Right atrium auricular region (tissue), 2 donors: Measurements from ENCODE around the gene KRTAP10-4. TPM values are rescaled to one million over a fixed set of nuclear protein-coding genes. Genes with fewer than 3 reads are reported as not detected.
"Not testable (repeated sequence)": the region's sequence is repeated elsewhere in the genome, so short reads cannot be mapped to it uniquely, and the experiment has no call there.

Experiments
- DNase-seq: peaks from one replicate; pipeline ENCODE4 v3.0.0-alpha.2; 2019; ENCODE audit warnings: low spot score
- H3K27ac ChIP-seq, 2 donors: fragments of 200-600 bp; sonication (generic); 1 replicate in 1 of 2; 2 replicates in 1 of 2; pipeline ENCODE4 v1.5.1; 2016 to 2019
- H3K27me3 ChIP-seq, 2 donors: fragments of 200-600 bp; sonication (generic); one replicate each; pipeline versions ENCODE4 v1.5.1 to v1.6.0; 2017 to 2019
- H3K36me3 ChIP-seq: fragments of 200-600 bp; sonication (generic); one replicate; pipeline ENCODE4 v1.5.1; 2016
- H3K4me1 ChIP-seq, 2 donors: fragments of 200-600 bp; sonication (generic); one replicate each; pipeline versions ENCODE4 v1.5.1 to v1.6.0; 2017 to 2019
- H3K4me3 ChIP-seq, 2 donors: fragments of 200-600 bp; sonication (generic); 1 replicate in 1 of 2; 2 replicates in 1 of 2; pipeline ENCODE4 v1.5.1; 2017 to 2019; ENCODE audit warnings: mild to moderate bottlenecking in 1 of 2, moderate library complexity in 1 of 2
- H3K9me3 ChIP-seq, 2 donors: fragments of 200-600 bp; sonication (generic); one replicate each; pipeline ENCODE4 v1.5.1; 2019
- total RNA-seq, 2 donors: library from RNA; depleted of rRNA; stranded (reverse); fragments of >200 nt; gene quantifications; one replicate each; pipeline ENCODE4 v1.1.0, GENCODE V29; 2016
- TF ChIP-seq, protein P1 (sequence below), 2 donors: fragments of 200-600 bp; sonication (generic); IDR thresholded peaks; one replicate each; pipeline ENCODE4 v1.5.1; 2019; ENCODE audit warnings: antibody characterized with exemption in 2 of 2

Gene KRTAP10-4
- total RNA-seq, 2 donors from 2014 or later: not detected

- Histone ChIP-seq H3K4me1 (no peaks in the 10 kb centered on the region), H3K9me3 (no peaks in the 10 kb centered on the region), H3K27ac (no peak overlapping the region), H3K4me3 (no peak overlapping the region), H3K36me3 (no peaks in the 10 kb centered on the region), H3K27me3 (no peaks in the 10 kb centered on the region)
- peak; percentile 56 for DNase-seq
- TF ChIP-seq, protein P1, sequence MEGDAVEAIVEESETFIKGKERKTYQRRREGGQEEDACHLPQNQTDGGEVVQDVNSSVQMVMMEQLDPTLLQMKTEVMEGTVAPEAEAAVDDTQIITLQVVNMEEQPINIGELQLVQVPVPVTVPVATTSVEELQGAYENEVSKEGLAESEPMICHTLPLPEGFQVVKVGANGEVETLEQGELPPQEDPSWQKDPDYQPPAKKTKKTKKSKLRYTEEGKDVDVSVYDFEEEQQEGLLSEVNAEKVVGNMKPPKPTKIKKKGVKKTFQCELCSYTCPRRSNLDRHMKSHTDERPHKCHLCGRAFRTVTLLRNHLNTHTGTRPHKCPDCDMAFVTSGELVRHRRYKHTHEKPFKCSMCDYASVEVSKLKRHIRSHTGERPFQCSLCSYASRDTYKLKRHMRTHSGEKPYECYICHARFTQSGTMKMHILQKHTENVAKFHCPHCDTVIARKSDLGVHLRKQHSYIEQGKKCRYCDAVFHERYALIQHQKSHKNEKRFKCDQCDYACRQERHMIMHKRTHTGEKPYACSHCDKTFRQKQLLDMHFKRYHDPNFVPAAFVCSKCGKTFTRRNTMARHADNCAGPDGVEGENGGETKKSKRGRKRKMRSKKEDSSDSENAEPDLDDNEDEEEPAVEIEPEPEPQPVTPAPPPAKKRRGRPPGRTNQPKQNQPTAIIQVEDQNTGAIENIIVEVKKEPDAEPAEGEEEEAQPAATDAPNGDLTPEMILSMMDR (IDR thresholded peaks at IDR 0.05): no peak
These were observed 21.4 kb upstream of the KRTAP10-4 start for GRCh38 chr21:44552136-44552535.

DNA sequence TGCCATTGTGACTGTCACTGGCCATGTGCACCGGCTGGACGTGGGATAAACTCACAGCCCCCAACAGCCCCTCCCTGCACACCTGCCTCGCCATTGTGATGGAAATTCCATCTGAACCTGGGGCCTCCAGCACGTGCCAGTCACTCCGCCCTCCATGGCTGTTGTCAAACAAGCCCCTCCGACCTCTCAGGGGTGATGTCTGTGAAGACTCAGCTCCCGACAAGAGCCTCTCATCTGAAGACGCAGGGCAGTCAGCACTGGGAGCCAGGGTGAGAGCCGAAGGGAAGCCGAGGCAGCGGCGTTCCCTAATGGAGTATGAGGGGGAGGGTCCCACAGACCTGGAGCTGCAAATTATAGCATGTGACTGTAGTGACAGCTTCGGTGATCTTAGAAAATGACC is 20.8 kb upstream of the KRTAP10-4 start:
- no peaks in the 10 kb centered on the region for H3K36me3 ChIP-seq

GRCh38 chr21:44555200-44555875 is 18.2 kb upstream of the KRTAP10-4 start:
- no peaks in the 10 kb centered on the region for H3K27me3 ChIP-seq

More for the DNA sequence above, 20.8 kb upstream of the KRTAP10-4 start:
- TF ChIP-seq, protein P1 (IDR thresholded peaks at IDR 0.05): no peak
- H3K9me3 ChIP-seq: no peaks in the 10 kb centered on the region
- H3K27me3 ChIP-seq: no peaks in the 10 kb centered on the region
- DNase-seq: peak; percentile 21
- no peaks in the 10 kb centered on the region for H3K4me1 ChIP-seq
- H3K4me3 ChIP-seq: no peak overlapping the region
- no peak overlapping the region for H3K27ac ChIP-seq

DNA sequence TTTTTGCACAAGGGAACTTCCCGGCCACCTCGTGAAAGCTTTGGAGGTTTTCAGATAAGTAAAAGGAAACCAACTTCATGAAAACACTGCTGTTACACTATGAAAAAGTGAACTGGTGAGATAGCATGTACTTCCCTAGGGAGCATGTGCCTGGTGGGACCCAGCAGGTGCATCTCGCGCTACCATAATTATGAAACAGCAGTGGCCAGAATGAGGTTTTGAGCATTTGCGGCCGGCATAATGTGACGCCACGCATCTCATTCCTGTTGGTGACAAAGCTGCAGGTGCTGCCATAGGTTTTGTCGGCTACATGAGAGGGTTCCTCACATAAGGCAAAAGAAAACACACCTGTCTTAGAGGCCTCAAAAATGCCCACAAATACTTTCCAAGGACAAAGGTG is 16.6 kb upstream of the KRTAP10-4 start:
- no peaks in the 10 kb centered on the region for H3K36me3 ChIP-seq
- TF ChIP-seq, protein P1 (IDR thresholded peaks at IDR 0.05): no peak
- no peaks in the 10 kb centered on the region for H3K27me3 ChIP-seq
- no peak overlapping the region for H3K4me3 ChIP-seq
- no peaks in the 10 kb centered on the region for H3K4me1 ChIP-seq
- peaks cover 0 to 5% of the 10 kb centered on the region in 2 donors for H3K9me3 ChIP-seq
- H3K27ac ChIP-seq: no peak overlapping the region
- no peak for DNase-seq

More at GRCh38 chr21:44555200-44555875, 18.2 kb upstream of the KRTAP10-4 start:
- Histone ChIP-seq H3K4me1 (no peaks in the 10 kb centered on the region), H3K36me3 (no peaks in the 10 kb centered on the region), H3K9me3 (peaks cover 0 to 5% of the 10 kb centered on the region in 2 donors), H3K4me3 (no peak overlapping the region), H3K27ac (no peak overlapping the region)
- DNase-seq: peak; percentile 40
- TF ChIP-seq, protein P1 (IDR thresholded peaks at IDR 0.05): no peak

GRCh38 chr21:44557491-44558328 is 15.8 kb upstream of the KRTAP10-4 start:
- DNase-seq: peak; percentile 28
- Histone ChIP-seq H3K36me3 (no peaks in the 10 kb centered on the region), H3K27me3 (no peaks in the 10 kb centered on the region)

DNA sequence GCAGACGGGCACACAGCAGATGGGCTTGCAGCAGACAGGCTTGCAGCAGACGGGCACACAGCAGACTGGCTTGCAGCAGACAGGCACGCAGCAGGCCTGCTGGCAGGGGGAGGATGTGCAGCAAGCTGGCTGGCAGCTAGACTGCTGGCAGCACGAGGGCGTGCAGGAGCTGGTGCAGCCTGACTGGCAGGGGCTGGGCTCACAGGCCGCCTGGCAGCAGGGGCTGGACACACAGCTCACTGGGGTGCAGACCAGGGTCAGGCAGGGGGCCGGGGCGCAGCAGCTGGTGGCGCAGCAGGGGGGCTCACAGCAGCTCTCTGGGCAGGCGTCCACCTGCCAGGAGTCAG is 15.2 kb upstream of the KRTAP10-4 start:
- not testable (repeated sequence) for H3K27me3 ChIP-seq

More at GRCh38 chr21:44557491-44558328, 15.8 kb upstream of the KRTAP10-4 start:
- no peaks in the 10 kb centered on the region for H3K4me1 ChIP-seq
- TF ChIP-seq, protein P1 (IDR thresholded peaks at IDR 0.05): no peak
- H3K27ac ChIP-seq: no peak overlapping the region
- peaks cover 0 to 5% of the 10 kb centered on the region in 2 donors for H3K9me3 ChIP-seq
- no peak overlapping the region for H3K4me3 ChIP-seq

More for the DNA sequence above, 15.2 kb upstream of the KRTAP10-4 start:
- not testable (repeated sequence) for H3K4me1 ChIP-seq, H3K36me3 ChIP-seq, H3K9me3 ChIP-seq, H3K27ac ChIP-seq, H3K4me3 ChIP-seq
- peak; percentile 11 for DNase-seq
